Measurements from ENCODE around the gene MICOS13.
"Not testable (repeated sequence)": the region's sequence is repeated elsewhere in the genome, so short reads cannot be mapped to it uniquely, and the experiment has no call there.

The MICOS13 gene, protein sequence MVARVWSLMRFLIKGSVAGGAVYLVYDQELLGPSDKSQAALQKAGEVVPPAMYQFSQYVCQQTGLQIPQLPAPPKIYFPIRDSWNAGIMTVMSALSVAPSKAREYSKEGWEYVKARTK

DNA sequence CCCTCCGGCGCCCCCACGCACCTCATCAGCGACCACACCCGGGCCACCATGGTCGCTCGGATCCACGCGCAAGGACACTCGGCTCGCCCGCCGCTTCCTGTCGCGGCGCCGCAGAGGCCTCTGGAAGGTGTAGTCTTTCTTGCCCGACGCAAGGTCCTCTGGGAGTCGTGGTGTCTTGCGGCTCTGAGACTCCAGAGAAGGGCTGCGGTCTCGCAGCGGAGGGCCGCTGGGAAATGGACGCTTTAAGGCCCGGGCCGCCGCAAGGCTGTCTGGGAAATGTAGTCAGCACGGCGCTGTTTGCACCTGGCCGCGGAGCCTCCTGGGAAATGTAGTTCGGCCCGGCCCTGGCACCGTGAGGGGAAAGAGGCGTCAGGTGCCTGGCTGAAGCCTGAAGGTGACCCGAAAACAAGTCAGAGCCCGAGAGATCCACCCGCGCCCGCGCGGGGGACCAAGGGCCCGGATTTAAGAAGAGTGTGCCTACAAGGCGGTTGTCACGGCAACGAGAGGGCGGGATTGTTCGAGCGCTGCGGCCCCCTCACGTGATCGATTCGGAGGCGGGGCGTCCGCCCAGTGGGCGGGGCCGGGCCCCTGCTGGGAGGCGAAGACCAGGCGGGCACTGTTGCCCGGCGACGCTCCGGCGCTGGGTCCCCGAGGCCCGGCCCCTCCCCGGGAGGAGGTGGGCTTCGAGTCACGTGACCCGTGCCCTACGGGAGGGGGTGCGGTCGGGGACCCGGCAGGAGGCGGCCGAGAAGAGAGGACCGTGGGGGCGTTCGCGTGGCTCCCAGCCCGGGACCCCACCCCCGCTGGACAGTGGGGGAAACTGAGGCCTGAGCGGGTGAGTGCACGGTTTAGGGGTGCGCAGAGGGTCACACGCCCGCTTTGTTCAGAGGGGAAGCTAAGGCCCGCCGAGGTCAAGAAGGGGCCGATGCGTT lies at the start of gene MICOS13, which contains the start of gene HSD11B1L:
MICOS13 (minus strand) TSS at position 80 of the 932 bp plus-strand sequence; CDS start at position 50, 30 bp downstream.
HSD11B1L (plus strand) TSS at position 591 of the 932 bp plus-strand sequence. CDS start 3,806 bp downstream, outside the sequence.
- FAIRE-seq = peak; percentile 98

DNA sequence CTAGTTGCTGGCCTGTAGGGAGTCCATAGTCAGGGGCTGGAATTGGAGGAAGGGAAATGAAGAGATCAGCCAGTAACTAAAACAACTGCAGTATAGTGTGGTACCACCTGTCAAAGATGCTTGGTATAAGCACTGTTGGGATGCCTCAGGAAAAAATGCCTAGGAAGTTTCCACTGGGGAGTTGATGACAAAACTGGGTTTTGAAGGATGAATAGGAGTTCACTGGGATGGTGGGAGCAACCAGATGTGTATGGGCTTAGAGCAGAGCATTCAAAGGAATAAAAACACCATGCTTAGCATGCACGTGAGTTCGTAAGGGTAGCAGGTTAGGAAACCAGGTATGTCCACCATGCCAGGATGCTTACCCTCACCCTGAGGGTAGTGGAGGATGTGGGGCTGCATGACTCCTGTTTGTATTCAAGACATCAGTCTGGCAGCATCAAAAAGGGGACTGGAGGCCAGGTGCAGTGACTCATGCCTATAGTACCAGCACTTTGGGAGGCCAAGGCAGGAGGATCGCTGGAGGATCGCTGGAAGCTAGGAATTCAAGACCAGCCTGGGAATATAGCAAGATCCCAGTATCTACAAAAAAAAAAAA lies 47.2 kb upstream of the MICOS13 start:
- no peak for FAIRE-seq

DNA sequence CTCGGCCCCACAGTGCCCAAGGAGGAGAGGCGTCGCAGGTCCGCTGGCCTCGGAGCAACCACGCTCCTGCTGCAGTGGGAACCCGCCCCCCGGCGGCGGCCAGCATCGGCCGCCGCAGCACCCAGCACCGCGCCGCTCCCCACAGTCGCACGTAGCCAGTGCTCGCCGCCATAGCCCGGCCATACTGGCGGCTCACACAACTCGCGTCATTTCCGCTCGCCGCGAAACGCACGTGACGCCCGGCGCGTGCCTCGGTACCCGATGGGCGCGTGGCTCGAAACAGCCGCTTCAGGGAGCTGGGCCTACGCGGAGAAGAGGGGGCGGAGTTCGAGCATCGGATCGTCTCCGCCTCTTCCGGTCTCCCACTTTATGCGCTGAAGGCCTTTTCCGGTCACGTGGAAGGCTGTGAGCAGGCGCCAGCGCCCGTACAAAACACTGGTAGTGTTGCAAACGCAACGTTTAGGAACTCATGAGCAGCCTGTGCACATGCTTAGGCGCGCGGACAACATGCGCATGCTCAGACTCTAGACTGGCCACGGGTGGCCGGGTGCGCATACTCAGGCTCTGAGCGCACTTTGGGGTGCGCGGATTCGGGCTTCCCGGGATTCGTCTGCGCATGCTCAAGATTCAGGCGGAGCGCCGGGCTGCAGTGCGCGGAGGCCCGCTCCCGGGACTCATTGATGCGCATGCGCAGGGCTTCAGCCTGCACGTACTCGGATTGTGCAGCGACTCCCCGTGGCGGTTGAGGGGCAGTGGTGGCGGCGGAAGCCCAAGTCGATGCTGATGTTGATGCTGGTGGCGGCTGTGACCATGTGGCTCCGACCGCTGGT lies 39.9 kb upstream of the MICOS13 start, which contains the start of the genes CATSPERD and LONP1:
CATSPERD (plus strand) TSS at position 677 of the 830 bp plus-strand sequence; CDS start at position 778, 101 bp downstream.
LONP1 (minus strand) TSS at position 186 of the 830 bp plus-strand sequence; CDS start at position 172, 14 bp downstream.
- peak; percentile 94 for FAIRE-seq

DNA sequence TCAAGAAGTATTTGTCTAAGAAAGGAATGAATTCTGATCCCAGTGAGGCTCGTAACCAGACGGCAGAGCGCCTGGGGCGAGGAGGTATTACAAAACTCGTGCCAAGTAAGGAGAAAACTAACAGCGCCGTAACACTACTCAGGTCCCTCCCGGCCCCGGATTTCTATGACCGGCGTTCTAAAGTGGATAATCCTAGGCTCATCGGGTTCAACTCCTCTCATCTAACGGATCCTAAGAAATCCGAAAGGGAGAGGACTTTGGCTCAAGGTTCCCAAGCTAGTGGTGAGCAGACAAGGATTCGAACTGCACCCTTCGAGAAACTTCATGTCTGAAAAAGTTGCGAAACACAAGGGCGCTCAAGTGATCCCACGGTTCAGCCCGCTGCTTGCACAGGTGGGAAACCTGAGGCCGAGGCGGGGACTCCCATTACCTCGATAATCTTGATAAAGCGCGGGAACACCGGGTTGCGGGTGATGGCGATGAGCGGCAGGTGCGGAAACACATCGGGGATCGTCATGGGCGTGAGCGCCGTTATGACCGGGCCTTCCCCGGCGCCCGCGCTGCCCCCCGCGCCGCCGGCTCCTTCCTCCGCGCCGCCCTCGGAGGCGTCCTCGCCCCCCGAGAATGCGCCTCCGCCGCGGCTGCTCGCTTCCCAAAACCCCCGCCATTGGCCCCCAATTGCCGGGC lies 39.1 kb upstream of the MICOS13 start:
- no peak for FAIRE-seq

DNA sequence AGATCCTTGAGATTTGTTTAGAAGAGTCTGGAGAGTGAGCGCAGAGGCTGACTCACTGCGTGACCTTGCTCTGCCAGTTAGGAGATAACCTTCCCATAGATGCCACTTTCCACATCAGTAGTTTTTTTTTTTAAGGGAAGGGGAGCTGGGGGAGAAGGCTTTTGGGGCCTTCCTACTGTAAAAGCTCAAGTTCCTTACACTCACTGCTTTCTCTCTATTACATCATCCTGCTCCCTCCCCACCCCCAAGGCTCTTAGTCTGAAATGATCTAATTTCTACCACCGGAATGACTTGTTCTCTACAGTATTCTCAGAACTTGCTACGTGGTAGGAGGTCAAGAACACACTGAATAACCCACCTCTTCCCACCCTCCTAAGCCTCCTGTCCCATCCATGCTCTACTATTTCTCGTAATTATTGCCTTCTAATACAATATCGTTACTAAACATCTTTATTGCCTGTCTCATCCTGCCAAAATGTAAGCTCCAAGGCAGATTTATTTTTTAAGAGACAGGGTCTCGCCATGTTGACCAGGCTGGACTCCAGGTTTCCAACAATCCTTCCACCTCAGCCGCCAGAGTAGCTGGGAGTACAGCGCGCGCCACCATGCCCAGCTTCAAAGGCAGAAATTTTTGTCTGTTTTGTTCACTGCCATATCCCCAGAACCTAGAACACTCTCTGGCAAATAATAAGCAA lies 38.4 kb upstream of the MICOS13 start:
- FAIRE-seq = no peak

DNA sequence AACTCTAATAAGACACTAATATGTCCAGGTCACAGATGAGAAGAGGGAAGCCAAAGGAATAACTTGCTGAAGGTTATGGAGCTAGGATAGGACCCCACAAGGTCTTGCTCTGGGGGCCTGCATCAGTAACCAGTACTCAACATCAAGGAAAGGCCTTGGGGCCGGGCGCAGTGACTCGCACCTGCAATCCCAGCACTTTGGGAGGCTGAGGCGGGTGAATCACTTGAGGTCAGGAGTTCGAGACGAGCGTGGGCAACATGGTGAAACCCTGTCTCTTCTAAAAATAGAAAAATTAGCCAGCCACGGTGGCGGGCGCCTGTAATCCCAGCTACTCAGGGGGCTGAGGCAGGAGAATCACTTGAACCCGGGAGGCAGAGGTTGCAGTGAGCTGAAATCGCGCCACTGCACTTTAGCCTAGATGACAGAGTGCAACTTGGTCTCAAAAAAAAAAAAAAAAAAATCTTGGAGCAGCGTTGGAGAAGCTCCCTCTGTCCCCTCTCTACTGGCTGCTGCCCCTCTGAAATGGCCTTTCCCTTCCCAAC lies 37.8 kb upstream of the MICOS13 start:
- FAIRE-seq = no peak

DNA sequence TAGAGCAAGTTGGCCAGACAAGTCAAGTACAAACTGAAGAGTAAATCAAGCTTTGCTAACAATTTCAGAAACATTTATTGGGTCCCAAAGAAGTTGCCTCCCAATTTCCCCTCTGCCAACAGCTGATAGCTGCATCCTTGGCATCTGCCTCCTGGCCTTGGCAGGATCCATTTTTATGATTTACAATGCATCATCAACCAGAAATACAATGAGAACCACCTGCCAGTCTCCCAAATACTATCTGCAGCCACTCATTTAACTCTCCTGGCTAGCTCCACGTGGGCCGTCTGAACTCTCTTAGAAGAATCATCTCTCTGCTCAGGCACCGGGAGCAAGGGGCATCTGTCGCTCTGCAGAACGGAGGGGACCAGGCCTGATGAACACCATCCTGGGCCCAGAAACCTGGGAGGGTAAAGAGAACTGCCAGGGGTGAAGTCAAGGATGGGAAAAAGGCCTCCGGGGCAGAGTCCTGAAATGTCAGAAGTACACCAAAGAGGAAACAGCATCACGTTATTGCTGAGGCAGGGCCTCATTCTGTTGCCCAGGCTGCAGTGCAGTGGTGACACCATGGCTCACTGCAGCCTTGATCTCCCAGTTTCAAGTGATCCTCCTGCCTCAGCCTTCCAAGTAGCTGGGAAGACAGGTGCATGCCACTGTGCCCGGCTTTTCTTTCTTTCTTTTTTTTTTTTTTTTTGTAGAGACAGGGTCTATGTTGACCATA lies 37.1 kb upstream of the MICOS13 start:
- FAIRE-seq = no peak

DNA sequence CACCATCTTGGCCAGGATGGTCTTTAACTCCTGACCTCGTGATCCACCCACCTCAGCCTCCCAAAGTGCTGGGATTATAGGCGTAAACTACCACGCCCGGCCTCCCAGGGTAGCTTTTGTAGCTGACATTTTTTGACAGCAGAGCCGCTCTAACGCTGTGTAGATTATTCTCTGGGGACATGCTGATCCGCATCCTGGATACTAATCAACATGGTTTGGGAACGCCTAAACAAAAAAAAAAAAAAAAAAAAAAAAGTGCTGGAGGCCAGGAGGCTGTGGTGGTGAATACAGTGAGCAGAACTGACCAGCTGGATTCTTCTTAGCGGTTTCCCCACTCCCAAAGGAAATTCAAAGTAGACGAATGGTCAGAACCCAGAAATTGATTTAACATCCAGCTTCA lies 34.5 kb upstream of the MICOS13 start:
- no peak for FAIRE-seq

DNA sequence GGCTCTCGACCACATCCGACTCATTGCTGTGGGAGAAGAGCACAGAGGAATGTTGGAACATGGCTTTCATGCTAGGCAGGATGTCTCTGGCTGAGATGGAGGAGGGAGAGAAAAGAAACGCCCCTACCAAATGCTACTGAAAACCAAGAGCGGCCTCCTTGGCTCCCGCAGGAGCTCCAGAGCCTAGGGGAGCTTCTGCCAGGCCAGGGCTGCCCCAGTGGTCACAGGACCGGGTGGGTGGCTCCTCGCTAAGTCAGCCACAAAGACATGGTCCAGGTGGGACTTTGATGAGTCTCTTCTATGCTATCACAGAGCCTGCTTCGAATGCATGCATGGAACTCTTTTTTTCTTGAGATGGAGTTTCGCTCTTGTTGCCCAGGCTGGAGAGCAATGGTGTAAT lies 32.9 kb upstream of the MICOS13 start:
- FAIRE-seq = no peak

DNA sequence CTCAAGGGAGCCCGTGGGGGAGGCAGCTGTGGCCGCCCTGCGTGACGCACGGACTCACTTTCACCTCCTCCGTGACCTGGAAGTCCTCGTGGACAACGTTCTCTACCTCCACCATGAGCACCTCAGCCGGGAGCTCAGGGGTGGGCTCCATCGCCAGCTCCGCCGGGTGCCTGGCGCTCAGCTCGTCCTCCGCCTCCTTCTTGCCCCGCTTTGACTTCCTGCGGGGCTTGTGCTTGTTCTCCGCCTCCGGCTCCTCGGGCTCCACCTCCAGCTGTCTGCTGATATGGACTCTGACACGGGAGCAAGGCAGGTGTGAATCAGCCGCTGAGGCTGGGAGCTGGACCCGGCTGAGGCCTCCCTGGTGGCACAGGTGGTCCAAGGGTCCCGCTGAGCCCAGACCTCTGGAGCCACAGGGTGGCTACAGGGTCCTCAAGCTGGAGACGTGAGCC lies 31.4 kb upstream of the MICOS13 start:
- no peak for FAIRE-seq

DNA sequence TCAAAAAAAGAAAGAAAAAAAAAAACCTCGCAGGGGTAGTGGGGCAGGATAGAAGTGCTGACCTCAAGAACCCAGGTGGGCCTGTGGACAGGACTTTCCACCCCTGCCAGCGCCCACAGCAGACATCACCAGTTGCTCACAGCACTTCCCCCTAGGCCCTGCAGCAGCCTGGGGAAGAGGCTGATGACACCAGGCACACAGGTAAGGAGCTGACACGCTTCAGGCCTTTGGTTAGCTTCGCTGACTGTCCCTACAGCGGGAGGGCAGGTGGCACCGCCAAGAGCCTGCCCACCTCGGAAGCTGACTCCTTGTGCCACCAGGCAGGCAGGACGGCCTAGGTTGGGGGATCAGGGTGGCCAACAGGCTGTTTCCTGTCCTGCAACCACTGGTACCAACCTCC lies 30.7 kb upstream of the MICOS13 start:
- no peak for FAIRE-seq

DNA sequence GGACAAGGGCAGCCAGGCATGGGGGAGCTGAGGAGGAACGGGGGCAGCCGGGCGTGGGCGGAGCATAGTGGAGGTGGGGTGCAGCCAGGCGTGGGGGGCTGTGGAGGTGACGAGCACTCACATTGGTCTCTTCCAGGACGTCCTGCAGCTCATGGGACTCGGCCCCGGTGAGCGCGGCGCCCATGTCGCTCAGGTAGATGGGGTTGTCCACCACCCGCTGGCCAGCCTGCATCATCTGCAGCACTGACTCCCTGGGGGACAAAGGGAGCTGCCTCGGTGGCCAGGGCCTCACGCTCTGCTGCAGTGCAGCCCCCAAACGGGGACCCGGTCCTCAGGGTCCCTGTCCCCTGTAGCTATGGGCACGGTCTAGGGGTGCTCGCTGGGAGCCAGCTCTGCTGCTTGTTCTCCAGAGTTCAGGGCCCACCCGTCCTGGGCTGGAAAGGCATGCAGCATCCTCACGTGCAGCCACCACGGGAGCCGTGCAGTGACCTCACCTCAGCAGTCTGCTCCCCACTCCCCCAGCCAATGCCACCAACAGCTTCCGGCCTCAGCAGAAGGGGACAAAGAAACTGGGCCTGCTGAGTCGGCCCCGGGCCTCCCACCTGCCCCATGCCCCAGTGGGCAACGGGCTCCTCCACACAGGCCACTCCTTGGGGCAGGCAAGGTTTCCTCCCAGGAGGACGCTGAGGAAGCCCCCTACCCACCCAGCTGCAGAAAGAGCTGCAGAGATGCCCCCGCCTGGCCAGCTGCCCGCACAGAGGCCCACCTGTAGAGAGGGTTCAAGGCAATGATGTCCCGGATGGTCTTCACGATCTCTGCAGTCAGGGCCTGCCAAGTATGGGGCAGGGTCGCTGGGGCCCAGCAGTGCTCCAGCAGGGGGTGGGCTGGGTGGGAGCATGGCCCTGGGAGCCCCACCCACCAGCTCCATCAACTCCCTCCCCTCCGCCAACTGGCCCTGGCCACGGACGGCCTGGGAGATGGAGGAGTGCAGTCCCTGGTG lies 27.6 kb upstream of the MICOS13 start:
- no peak for FAIRE-seq

DNA sequence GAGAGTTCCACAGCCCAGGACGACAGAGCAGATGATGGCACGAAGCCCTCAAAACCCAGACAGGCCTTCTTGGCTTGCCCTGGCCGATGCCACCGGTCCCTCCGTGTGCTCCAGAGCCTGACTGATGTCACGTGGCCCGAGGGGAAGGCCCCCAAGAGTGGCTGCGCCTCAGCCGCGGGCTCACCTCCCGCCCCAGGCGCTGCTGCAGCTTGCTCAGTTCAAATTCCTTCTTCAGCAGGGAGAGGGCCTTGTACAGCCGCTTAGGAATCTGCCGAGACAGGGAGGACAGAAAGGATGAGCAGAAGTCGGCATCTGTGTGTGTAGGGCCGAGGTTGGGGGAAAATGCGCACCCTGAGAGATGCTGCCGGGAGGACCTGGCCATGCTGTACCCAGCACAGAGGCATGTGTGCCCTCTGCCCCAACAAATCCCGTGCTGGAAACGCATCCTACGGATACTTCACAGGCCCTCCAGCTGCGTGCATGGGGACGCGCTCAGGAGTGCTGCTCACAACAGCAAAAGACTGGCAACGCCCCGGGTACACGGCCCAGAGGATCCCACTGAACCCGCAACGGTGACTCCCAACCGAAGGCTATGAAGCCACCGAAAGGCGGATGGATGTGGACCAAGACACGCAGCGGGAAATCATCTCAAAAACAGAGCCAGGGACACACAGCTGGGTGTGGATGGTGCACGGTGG lies 26.7 kb upstream of the MICOS13 start:
- FAIRE-seq = no peak

DNA sequence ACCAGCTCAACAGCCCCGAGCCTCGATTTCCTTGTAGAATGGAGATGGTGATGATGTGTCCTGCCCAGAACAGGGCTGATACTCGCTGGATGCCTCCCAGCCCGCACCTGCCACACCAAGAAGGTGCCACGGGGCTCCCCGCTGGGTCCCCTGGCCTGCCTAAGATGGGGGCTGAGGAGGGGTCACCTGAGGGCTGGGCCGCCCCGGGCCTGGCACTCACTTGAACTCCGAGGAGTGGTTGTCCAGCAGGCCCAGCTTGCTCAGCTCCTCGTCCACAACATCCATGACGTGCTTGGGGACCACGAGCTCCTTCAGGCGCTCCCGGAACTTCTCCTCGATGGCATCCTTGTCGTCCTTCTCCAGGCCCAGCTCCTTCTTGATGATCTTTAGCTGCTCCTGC lies 25.2 kb upstream of the MICOS13 start:
- FAIRE-seq = no peak

DNA sequence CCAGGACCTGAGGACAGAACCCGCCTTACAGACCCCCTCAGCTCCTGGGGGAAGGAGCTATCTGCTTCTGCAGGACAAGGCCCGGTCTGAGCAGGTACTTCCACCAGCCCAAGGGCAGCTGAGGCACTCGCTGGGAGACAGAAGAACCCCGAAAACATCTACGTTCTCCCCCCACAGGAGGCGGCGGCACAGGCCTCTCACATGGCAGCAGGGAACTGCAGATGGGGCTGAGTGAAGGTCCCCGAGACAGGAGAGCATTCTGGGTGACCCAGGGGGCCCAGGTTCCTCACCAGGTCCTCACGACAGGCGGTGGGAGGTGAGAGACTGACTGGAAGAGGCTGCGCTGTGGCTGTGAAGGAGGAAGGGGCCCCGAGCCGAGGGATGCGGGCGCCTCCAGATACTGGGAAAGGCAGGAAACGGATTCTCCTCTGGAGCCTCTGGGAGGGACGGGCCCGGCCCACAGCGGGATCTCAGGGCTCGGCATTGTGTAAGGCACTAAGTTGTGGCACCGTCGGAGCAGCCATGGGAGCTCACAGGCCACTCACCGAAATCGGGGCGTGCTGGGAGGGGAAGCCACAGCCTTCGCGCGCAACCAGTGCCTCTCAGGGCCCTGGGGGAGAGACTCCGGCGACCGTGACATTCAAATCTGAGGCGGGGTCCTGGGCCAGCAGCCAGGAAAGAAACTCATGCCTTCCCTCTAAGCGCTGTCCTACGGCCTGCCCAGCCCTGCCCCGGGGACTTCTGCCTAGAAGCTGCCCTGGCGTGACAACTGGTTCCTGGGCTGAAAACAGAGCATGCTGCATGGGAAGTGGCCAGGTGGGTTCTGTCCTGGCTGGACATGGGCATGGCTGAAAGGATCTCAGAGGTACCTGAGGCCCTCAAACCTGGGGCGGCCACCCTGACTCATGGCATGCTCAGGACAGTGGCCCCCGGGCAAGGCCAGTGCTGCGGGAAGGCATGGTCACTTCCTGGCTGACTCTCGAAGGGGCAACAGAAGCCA lies 23.8 kb upstream of the MICOS13 start:
- FAIRE-seq = no peak

DNA sequence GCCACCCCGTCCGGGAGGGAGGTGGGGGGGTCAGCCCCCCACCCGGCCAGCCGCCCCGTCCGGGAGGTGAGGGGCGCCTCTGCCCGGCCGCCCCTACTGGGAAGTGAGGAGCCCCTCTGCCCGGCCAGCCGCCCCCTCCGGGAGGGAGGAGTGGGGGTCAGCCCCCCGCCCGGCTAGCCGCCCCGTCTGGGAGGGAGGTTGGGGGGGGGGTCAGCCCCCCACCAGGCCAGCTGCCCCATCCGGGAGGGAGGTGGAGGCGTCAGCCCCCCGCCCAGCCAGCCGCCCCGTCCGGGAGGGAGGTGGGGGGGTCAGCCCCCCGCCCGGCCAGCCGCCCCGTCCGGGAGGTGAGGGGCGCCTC lies 21.7 kb upstream of the MICOS13 start:
- FAIRE-seq = not testable (repeated sequence)

All from endometrium (tissue), 2 donors.